GM19240 (cell line): ENCODE measurements around the gene ETFDH.
"Not testable (repeated sequence)": the region's sequence is repeated elsewhere in the genome, so short reads cannot be mapped to it uniquely, and the experiment has no call there.

Experiments
- DNase-seq: peaks from one replicate; pipeline ENCODE4 v3.0.0; 2011; ENCODE audit warnings: low spot score; ENCODE audit not compliant: insufficient read length

Gene ETFDH

DNA sequence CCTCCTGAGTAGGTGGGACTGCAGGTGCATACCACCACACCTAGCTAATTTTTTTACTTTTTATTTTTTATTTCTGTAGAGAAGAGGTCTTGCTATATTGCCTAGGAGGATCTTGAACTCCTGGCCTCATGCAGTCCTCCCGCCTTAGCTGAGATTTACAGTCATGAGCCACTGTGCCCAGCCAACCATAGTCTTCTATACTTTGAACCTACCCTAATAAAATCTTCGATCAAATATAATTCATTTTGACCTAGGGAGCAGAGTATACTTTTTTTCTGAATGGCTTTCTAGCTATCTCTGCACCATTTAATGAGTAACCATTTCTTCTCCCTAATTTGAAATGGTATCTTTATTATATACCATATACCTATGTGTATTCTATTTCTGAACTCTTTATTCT is 6.7 kb downstream of the ETFDH start:
- DNase-seq, result no peak

- no peak for DNase-seq
Observed at GRCh38 chr4:158681629-158682028, 9.5 kb downstream of the ETFDH start.

GRCh38 chr4:158682066-158682465 is 10.0 kb downstream of the ETFDH start:
- no peak for DNase-seq

DNA sequence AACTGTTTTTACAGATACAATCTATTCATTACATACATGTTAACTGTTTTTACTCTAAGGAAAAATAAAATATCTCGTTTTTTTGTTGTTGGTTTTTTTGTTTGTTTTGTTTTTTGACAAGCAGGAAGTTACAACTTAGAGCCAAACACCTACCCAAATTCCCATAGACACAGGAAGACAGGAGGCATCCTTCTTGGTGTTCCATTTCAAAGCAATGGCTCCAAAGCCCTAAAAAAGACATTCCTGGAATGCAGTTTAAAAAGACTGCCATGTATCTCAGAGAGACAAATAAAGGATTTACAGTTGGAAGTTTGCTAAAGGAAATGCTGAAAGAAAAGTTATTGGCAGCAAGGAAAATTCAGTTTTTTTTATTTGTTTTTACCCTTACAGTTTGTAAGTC is 16.7 kb downstream of the ETFDH start:
- no peak for DNase-seq

DNA sequence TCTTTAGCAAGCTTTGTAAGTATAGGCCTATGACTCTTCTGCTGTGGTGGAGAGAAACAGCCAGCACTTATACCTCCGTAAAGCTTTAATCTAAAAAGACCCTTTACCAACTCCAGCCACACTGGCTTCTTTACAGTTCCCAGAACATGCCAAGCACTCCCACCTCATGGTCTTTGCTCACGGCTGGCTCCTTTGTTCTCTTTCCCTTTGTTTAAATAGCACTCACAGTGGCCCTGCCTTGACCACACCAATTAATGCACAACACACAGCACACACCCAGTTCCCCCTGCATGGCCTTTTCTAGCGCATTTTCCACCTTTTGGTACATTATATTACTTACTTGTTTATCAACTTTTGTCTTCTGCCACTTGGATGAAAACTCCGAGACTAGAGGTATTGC is 32.2 kb downstream of the ETFDH start:
- DNase-seq, result no peak

DNA sequence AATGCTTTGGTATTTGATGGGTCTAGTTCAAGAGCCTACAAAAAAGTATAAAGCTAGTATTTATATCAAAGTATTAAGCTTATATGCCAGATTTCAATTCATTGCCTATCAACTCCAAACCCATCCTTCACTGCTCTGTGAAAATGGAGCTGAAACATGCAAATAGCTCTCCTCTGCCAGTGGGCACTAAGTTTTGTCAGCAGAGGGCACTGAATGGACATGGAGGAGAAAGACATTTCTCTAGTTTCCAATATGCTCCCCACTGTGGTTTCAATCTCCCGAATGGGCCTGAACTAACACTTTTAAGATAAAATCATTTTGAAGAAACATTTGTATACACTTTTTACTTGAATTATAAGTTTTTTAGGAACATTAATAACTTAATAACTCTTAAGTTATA is 38.7 kb downstream of the ETFDH start:
- DNase-seq, result no peak

DNA sequence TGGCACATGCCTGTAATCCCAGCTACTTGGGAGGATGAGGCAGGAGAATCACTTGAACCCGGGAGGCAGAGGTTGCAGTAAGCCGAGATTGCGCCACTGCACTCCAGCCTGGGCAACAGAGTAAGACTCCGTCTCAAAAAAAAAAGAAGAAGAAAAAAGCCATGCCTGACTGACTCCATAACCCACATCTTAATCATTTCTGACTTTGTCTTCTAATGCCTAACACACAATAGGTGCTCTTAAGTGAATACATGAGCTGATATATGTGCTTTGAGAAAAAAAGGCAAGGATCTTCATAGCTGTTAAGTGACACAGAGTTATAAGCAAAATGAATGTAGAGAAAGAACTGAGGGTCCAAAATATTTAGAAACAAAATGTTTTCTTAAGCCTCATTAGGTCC is 40.5 kb downstream of the ETFDH start:
- not testable (repeated sequence) for DNase-seq

GRCh38 chr4:158714937-158715336 is 42.8 kb downstream of the ETFDH start:
- no peak for DNase-seq

DNA sequence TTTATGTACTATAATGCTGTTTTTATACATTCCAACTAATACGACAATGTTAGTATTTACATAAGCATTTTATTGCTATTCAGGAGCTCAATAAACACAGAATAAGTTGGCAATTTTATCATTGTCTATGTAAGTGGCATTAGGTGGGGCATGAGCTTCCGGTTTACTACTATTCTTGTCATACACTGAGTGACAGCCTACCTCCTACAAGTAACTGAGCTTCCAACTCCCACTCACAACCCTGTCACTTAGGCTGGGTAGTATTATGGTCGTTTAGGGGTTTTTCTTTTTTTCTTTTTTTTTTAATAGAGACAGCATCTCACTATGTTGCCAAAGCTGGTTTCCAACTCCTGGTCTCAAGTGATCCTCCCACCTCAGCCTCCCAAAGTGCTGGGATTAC is 43.7 kb downstream of the ETFDH start:
- no peak for DNase-seq

DNA sequence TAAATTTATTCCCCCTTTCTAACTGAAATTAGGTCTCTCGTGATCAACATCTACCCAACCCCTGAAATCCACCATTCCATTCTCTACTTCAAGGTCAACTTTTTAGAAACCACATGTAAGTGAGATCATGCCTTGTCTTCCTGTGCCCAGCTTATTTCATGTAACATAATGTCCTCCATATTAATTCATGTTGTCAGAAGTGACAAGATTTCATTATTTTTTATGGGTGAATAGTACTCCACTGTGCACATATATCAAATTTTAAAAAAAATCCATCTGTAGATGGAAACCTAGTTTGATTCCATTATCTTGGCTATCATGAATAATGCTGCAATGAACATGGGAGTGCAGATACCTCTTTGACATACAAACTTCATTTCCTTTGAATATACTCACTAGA is 49.6 kb downstream of the ETFDH start:
- no peak for DNase-seq

DNA sequence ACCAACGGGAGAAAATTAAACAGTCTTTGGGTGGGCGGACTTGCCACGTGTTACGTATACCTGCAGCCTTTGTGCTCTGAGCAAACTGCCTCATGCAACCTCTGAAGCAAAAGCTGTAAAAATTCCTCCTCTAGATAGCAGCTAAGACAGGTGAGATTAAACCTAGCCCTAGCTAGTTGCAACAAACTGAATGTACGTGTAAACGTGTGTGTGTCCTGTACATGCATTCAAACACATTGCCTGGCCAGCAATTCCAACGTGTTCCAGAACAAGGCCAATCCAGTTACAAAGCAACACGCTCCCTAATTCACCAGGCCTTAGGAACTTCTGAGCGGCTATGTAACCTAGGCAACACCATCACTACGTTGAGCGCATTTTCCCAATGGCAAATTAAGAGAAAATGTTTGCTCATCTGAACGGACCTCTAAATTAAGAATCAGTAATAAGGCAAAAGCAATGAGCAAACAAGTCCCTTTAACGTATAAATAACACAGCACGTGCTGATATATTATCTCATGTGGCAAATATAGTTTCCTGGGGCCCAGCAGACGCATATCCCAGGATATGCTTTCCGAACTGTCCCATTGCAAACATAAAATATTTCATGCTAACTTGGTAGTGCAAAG is 50.3 kb downstream of the ETFDH start:
- DNase-seq, result no peak

DNA sequence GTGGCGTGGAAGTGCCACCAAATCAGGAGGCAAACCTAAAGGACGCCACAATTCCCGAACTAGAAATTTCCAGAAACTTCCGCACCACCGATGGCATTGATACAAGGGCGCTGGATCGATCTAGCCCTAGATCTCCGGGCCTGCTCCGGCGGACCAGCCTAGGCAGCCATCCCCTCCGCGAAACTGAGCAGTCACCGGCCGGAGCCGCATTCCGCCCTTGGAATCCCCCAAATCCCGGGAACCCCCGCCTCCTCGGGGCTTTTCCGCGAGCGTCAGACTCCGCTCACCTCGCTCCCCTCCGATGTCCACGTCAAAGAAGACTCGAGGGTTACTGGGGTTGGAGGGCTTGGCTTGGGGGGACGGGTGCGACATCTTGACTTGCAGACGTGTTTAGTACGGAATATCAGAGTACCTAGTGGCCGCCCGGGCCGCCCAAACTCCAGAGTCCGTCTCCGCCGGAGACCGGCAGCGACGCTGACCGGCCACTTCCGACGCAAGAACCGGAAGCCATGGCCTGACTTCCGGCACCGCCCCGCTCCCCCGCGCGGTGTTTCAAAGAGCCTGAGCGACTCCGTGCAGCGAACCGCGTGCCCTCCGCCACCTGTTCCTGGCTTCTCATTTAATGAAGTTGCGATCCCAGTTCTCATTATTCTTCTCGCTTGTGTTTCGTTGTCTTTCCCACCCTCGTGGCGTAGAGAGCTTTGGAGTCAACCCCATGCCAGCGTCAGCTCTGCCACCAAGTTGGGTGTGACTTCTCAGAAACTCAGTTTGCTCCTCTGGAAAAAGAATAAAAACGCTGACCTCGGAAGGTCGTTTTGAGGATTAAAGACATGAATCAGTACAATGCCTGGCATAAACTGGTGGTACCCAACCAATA is 51.1 kb downstream of the ETFDH start, which contains the start of gene PPID:
Gene PPID (minus strand): TSS at position 480 of the 877 bp plus-strand sequence. CDS start 108 bp downstream, at position 372.
- DNase-seq, result peak; percentile 48

- no peak for DNase-seq
Observed at GRCh38 chr4:158724637-158725036, 52.5 kb downstream of the ETFDH start.

DNA sequence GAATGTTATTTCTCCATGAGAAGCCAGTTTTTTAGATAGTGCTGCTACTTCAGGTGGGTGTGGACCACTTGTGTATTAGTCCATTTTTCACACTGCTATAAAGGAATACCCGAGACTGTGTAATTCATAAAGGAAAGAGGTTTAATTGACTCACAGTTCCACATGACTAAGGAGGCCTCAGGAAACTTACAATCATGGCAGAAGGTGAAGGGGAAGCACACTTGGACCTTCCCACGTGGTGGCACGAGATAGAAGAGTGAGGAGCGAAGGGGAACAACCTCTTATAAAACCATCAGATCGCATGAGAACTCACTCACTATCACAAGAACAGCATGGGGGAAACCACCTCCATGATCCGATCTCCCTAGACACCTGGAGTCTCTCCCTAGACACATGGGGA is 54.5 kb downstream of the ETFDH start:
- no peak for DNase-seq

- DNase-seq, result no peak
Observed at GRCh38 chr4:158728236-158728635, 56.1 kb downstream of the ETFDH start.

- DNase-seq, result peak; percentile 21
Observed at GRCh38 chr4:158729716-158730559, 57.8 kb downstream of the ETFDH start.

GRCh38 chr4:158738866-158739265 is 66.8 kb downstream of the ETFDH start:
- DNase-seq, result no peak

DNA sequence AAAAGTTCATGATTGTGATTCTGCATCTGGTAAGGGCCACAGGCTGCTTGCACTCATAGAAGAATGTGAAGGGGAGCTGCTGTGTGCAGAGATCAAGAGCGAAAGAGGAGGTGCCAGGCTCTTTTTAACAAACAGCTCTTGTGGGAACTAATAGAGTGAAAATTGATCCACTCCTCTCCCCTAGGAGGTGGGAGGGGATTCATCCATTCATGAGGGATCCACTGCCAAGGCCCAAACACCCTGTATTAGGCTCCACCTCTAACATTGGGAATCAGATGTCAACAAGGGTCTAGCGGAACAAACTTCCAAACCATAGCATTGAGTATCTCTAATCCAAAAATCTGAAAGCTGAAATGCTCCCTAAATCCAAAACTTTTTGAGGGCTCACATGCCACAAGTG is 67.5 kb downstream of the ETFDH start:
- no peak for DNase-seq

DNA sequence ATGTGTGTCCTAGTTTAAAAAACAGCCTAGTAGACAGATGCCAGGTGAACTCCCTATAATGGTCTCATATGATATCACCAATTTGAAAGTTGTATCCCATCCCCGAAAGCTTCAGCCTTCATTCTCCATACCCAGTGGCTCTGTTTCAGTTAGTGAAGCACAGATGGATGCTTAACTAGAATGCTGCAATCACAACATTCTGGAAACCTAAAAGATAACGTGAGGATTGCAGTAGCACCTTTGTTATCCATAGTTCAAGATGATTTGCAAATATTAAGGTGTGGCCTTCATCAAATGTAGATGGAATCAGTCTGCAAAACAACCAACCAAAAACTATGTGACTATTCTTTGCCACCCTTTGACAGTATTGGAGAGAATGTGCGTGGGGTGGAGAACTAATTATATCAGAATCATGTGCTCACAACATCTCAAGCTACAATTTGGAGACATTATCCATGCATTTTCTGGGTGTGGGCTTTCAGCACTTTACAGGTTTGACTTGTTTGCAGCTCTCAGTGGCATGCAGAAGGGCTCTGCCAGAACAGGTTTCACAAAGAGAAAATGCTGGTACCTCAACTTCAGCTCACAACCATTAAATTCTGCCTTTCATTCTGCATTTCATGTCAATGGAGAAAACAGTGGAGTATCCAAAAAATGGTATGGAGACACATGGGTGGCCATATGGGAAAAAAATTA is 69.4 kb downstream of the ETFDH start:
- no peak for DNase-seq

- DNase-seq, result not testable (repeated sequence)
Observed at GRCh38 chr4:158746537-158746936, 74.4 kb downstream of the ETFDH start.

- no peak for DNase-seq
Observed at GRCh38 chr4:158750379-158750778, 78.3 kb downstream of the ETFDH start.
